ENCODE measurements around the gene FGR. TPM values are rescaled to one million over a fixed set of nuclear protein-coding genes. Genes with fewer than 3 reads are reported as not detected.

Gene FGR
- total and polyA plus RNA-seq, 4 donors, result 4.0 to 8.5 (median 5.4) TPM

GRCh38 chr1:27609210-27609555 is 25.8 kb downstream of the FGR start:
- H3K27me3 ChIP-seq (ENCODE audit: control insufficient read depth, insufficient read depth, low read length), result no peaks in the 10 kb centered on the region
- WGBS (ENCODE audit: insufficient coverage), result 66% methylated on average over 3 of the region's 3 CpGs
- no peak overlapping the region for H3K4me3 ChIP-seq (ENCODE audit: low read depth, low read length)
- H3K4me1 ChIP-seq (ENCODE audit: control insufficient read depth, insufficient read depth, low read length), result peaks cover 33% of the 10 kb centered on the region
- no peaks in the 10 kb centered on the region for H3K9me3 ChIP-seq (ENCODE audit: control insufficient read depth, insufficient read depth, low read length)
- no peak overlapping the region for H3K27ac ChIP-seq (ENCODE audit: low read depth, low read length)
- no peak for DNase-seq (ENCODE audit: low read depth in 4 of 6, low spot score in 6 of 6)
- H3K36me3 ChIP-seq (ENCODE audit: control insufficient read depth, insufficient read depth, low read length), result no peaks in the 10 kb centered on the region

DNA sequence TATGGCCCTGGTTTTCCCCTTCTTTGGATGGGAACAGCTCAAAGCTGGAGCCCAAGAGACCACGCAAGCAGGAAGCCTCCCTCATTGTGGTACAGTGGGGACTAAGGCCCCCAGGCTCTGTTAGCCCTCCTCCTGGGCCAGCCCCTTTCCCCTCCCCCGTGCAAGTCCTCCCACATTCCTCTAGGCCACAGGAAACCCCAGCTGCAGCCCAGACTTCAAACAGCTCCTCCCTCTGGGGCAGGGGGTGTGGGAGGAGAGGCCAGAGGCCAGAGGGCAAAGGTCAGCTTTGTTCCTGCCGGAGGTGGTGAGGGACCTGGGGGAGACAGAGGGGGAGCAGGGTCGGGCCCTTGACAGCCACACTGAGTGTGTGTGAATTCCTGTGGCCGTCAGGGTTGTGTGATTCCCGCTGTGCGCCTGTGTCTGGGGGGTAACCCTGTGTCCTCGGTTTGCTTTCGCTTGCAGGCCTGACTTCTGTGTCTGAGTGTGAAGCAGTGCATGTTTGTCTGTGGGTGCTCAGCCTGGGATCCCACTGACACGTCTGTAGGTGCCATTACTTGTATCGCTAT is 27.7 kb downstream of the FGR start:
- Histone ChIP-seq H3K4me3 (ENCODE audit: low read depth, low read length) (no peak overlapping the region), H3K4me1 (ENCODE audit: control insufficient read depth, insufficient read depth, low read length) (peaks cover 35% of the 10 kb centered on the region), H3K9me3 (ENCODE audit: control insufficient read depth, insufficient read depth, low read length) (no peaks in the 10 kb centered on the region), H3K36me3 (ENCODE audit: control insufficient read depth, insufficient read depth, low read length) (peaks cover 2% of the 10 kb centered on the region), H3K27me3 (ENCODE audit: control insufficient read depth, insufficient read depth, low read length) (no peaks in the 10 kb centered on the region), H3K27ac (ENCODE audit: low read depth, low read length) (peak overlapping the region; percentile 64)
- WGBS (ENCODE audit: insufficient coverage), result 48% methylated on average over 10 of the region's 11 CpGs
- DNase-seq (ENCODE audit: low read depth in 4 of 6, low spot score in 6 of 6), result peak in 1 of 6 donors; percentile 56

GRCh38 chr1:27606708-27607238 is 28.2 kb downstream of the FGR start:
- H3K36me3 ChIP-seq (ENCODE audit: control insufficient read depth, insufficient read depth, low read length), result peaks cover 6% of the 10 kb centered on the region
- H3K9me3 ChIP-seq (ENCODE audit: control insufficient read depth, insufficient read depth, low read length), result no peaks in the 10 kb centered on the region
- no peak for DNase-seq (ENCODE audit: low read depth in 4 of 6, low spot score in 6 of 6)
- WGBS (ENCODE audit: insufficient coverage), result 72% methylated on average over 3 of the region's 3 CpGs
- H3K4me3 ChIP-seq (ENCODE audit: low read depth, low read length), result no peak overlapping the region
- peaks cover 40% of the 10 kb centered on the region for H3K4me1 ChIP-seq (ENCODE audit: control insufficient read depth, insufficient read depth, low read length)
- H3K27me3 ChIP-seq (ENCODE audit: control insufficient read depth, insufficient read depth, low read length), result no peaks in the 10 kb centered on the region
- peak overlapping the region; percentile 64 for H3K27ac ChIP-seq (ENCODE audit: low read depth, low read length)

DNA sequence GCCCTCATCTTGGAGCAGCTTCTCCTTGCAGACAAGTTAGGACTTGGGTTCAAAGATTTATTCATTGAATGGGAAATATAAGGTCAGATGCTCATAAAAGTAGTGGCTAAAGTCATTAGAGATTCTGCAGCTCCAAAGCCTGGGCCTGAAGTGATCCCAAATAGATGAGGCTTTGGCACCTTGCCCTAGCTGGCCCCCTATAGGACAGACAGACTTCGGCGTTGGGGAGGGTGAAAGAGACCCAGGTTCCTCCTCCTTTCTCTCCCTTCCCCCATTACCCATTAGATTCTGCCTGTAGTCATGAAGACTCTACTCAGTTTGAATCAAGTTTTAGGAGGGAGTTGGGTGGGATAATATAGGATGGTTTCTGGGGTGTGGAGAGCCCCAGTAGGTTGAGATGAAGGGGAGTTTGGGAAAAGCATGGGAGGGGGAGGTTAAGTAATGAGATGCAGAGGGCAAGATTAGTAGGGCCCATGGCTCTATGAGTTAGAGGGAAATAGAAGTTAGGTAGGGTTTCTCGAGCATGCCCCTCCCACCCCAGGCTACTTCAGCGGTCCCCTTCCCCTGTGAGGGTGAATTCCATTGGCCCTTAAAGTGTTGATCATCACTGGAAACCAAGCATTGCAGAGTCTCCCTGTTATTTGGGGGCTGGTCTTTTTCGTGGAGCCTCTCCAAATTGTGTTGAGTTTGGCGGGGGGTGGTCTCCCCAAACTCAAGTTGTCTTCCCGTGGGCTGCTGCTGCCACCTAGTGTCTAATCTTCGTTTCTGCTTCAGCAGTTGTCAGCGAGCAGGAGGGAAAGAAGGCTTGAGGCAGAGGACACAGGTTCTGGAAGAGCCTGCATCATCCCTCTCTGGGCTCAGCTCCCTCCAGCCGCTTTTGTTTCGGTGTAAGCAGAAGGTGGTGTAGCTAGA is 28.9 kb downstream of the FGR start:
- 0% methylated on average over 7 of the region's 11 CpGs for WGBS (ENCODE audit: insufficient coverage)
- DNase-seq (ENCODE audit: low read depth in 4 of 6, low spot score in 6 of 6), result peak in 2 of 6 donors; percentile 91 to 94
- Histone ChIP-seq H3K9me3 (ENCODE audit: control insufficient read depth, insufficient read depth, low read length) (no peaks in the 10 kb centered on the region), H3K27ac (ENCODE audit: low read depth, low read length) (peak overlapping the region; percentile 29), H3K27me3 (ENCODE audit: control insufficient read depth, insufficient read depth, low read length) (no peaks in the 10 kb centered on the region), H3K4me1 (ENCODE audit: control insufficient read depth, insufficient read depth, low read length) (peaks cover 47% of the 10 kb centered on the region), H3K36me3 (ENCODE audit: control insufficient read depth, insufficient read depth, low read length) (peaks cover 9% of the 10 kb centered on the region), H3K4me3 (ENCODE audit: low read depth, low read length) (no peak overlapping the region)

- no peaks in the 10 kb centered on the region for H3K9me3 ChIP-seq (ENCODE audit: control insufficient read depth, insufficient read depth, low read length)
- peaks cover 55% of the 10 kb centered on the region for H3K4me1 ChIP-seq (ENCODE audit: control insufficient read depth, insufficient read depth, low read length)
- WGBS (ENCODE audit: insufficient coverage), result 76% methylated on average over 7 of the region's 7 CpGs
- peak in 1 of 6 donors; percentile 11 for DNase-seq (ENCODE audit: low read depth in 4 of 6, low spot score in 6 of 6)
- no peak overlapping the region for H3K27ac ChIP-seq (ENCODE audit: low read depth, low read length)
- no peaks in the 10 kb centered on the region for H3K27me3 ChIP-seq (ENCODE audit: control insufficient read depth, insufficient read depth, low read length)
- peaks cover 9% of the 10 kb centered on the region for H3K36me3 ChIP-seq (ENCODE audit: control insufficient read depth, insufficient read depth, low read length)
- H3K4me3 ChIP-seq (ENCODE audit: low read depth, low read length), result no peak overlapping the region
Observed at GRCh38 chr1:27605300-27605766, 29.7 kb downstream of the FGR start.

- Histone ChIP-seq H3K4me1 (ENCODE audit: control insufficient read depth, insufficient read depth, low read length) (peaks cover 61% of the 10 kb centered on the region), H3K9me3 (ENCODE audit: control insufficient read depth, insufficient read depth, low read length) (no peaks in the 10 kb centered on the region), H3K27ac (ENCODE audit: low read depth, low read length) (no peak overlapping the region), H3K4me3 (ENCODE audit: low read depth, low read length) (peak overlapping the region; percentile 72), H3K27me3 (ENCODE audit: control insufficient read depth, insufficient read depth, low read length) (no peaks in the 10 kb centered on the region), H3K36me3 (ENCODE audit: control insufficient read depth, insufficient read depth, low read length) (peaks cover 13% of the 10 kb centered on the region)
- WGBS (ENCODE audit: insufficient coverage), result 29% methylated on average over 20 of the region's 21 CpGs
- DNase-seq (ENCODE audit: low read depth in 4 of 6, low spot score in 6 of 6), result no peak
Observed at GRCh38 chr1:27604579-27605299, 30.2 kb downstream of the FGR start.

DNA sequence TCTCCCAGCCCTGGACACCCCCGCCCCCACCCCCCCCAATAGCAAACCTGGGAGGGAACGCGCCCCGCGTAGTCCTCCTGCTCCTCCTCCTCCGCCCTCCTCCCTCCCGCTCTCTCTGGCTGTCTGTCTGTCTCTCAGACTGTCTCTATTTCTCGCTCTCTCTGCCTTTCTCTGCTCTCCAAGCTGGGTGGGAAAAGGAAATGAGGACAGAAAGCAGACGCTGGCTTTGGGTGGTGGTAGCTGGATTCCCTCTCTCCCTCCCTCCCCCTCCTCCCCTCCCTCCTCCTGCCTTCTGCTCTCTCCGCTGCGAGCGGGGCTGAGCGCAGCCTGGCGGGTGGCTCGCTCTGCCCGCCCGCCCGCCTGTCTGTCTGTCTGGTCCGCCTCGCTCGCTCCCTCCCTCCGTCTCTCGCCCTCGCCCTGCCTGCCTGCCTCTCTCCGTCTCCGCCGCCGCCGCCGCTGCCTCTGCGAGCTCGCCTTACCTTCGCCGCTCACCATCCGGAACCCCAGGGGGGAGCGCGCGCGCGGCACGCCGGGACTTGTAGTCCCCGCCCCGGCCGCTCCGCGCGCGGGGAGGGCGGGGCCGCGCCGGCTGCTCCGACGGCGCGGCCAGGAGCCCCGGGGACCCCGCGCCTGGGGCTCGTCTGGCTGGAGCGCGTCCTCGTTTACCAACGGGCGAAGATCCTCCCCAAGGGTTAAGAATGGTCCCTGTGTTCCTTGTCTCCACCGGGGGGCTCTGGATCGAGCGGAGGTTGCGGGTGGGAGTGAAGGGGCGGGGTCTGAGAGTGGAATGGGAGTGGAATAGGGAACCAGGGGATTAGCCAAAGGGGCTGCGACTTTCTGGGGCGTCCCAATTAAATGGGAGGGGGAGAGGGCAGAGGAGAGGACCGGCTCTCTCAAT is 31.1 kb downstream of the FGR start, which contains the start of gene AHDC1:
Gene AHDC1 (minus strand): TSS at position 464 of the 898 bp plus-strand sequence. CDS start 52,029 bp downstream, outside the sequence.
- H3K4me1 ChIP-seq (ENCODE audit: control insufficient read depth, insufficient read depth, low read length), result peaks cover 69% of the 10 kb centered on the region
- no peaks in the 10 kb centered on the region for H3K9me3 ChIP-seq (ENCODE audit: control insufficient read depth, insufficient read depth, low read length)
- no peaks in the 10 kb centered on the region for H3K27me3 ChIP-seq (ENCODE audit: control insufficient read depth, insufficient read depth, low read length)
- under 1% methylated on average over 64 of the region's 74 CpGs for WGBS (ENCODE audit: insufficient coverage)
- peak; percentile 76 to 97 (median 85) for DNase-seq (ENCODE audit: low read depth in 4 of 6, low spot score in 6 of 6)
- H3K36me3 ChIP-seq (ENCODE audit: control insufficient read depth, insufficient read depth, low read length), result peaks cover 21% of the 10 kb centered on the region
- H3K27ac ChIP-seq (ENCODE audit: low read depth, low read length), result peak within 1 kb of the TSS; percentile 91
- peak within 1 kb of the TSS; percentile 72 for H3K4me3 ChIP-seq (ENCODE audit: low read depth, low read length)

DNA sequence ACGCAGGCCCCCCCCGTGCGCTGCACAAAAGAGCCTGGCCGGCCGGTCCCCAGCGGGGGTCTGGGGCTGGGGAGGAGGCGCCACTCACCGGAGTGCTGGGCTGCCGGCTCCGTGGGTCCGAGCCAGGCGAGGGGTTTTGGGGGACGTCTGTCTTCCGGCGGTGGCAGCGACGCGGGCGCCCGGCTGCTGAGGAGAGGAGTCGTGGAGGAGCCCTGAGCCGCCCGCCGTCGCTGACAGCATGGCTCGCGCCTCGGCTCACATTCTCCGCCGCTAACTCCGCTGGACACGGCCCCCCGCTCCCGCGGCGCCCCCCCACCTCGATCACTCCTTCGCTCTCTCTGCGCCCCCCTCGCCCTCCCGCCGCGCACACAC is 31.7 kb downstream of the FGR start:
- Histone ChIP-seq H3K27ac (ENCODE audit: low read depth, low read length) (peak overlapping the region; percentile 91), H3K9me3 (ENCODE audit: control insufficient read depth, insufficient read depth, low read length) (no peaks in the 10 kb centered on the region), H3K4me3 (ENCODE audit: low read depth, low read length) (peak overlapping the region; percentile 72), H3K4me1 (ENCODE audit: control insufficient read depth, insufficient read depth, low read length) (peaks cover 75% of the 10 kb centered on the region), H3K36me3 (ENCODE audit: control insufficient read depth, insufficient read depth, low read length) (peaks cover 27% of the 10 kb centered on the region), H3K27me3 (ENCODE audit: control insufficient read depth, insufficient read depth, low read length) (no peaks in the 10 kb centered on the region)
- DNase-seq (ENCODE audit: low read depth in 4 of 6, low spot score in 6 of 6), result no peak
- WGBS (ENCODE audit: insufficient coverage), result under 1% methylated on average over 38 of the region's 43 CpGs
